B cell (primary cell): ENCODE data around the gene WIF1. TPM values are rescaled to one million over a fixed set of nuclear protein-coding genes. Genes with fewer than 3 reads are reported as not detected.

Experiments used
- ATAC-seq: fragments of 200-7000 bp; cut with Tn5 transposase; one replicate; pipeline ENCODE4 v1.10.0; 2021; ENCODE audit warnings: low read depth, mild to moderate bottlenecking, moderate number of reproducible peaks, moderate library complexity
- CTCF ChIA-PET: fragments of 350-600 bp; sonication (Branson Sonifier 250); formaldehyde crosslinking; loops from one replicate; lab custom pipeline; 2021; ENCODE audit warnings: antibody characterized with exemption, inconsistent platforms; lab: Charles Lee
- POLR2A ChIA-PET: fragments of 350-600 bp; sonication (Branson Sonifier 250); formaldehyde crosslinking; loops from one replicate; lab custom pipeline; 2021; ENCODE audit warnings: antibody characterized with exemption; lab: Charles Lee
- DNase-seq: peaks from one replicate; pipeline ENCODE4 v3.0.0; 2013
- H2AFZ ChIP-seq: 2 replicates; pipeline ENCODE4 v1.6.1; 2012; ENCODE audit warnings: mild to moderate bottlenecking, low read depth, low read length; ENCODE audit not compliant: insufficient read depth, poor library complexity, severe bottlenecking
- H3K27ac ChIP-seq, 2 donors: 1 replicate in 1 of 2; 2 replicates in 1 of 2; pipeline ENCODE4 v1.5.1; 2012 to 2013; ENCODE audit warnings: low read length in 2 of 2, mild to moderate bottlenecking in 2 of 2, moderate library complexity in 1 of 2
- H3K27me3 ChIP-seq, 4 experiments: fragments of 200-600 bp in 1 of 4; sonication (generic) in 1 of 4; replicated peaks in 1 of 4; 1 replicate in 2 of 4; 2 replicates in 2 of 4; pipeline versions ENCODE4 v1.6.1 to v1.7.0; 2013 to 2016; ENCODE audit warnings: low read length in 3 of 4, mild to moderate bottlenecking in 2 of 4, mixed read lengths in 1 of 4, moderate library complexity in 1 of 4; ENCODE audit not compliant: insufficient read depth in 4 of 4, control insufficient read depth in 3 of 4; ENCODE audit errors: control extremely low read depth in 1 of 4
- H3K36me3 ChIP-seq, 2 experiments: replicated peaks in 1 of 2; 1 replicate in 1 of 2; 2 replicates in 1 of 2; pipeline versions ENCODE4 v1.6.1 to v1.7.1; 2013; ENCODE audit warnings: low read length in 1 of 2; ENCODE audit not compliant: insufficient read depth in 2 of 2, control insufficient read depth in 1 of 2; ENCODE audit errors: control extremely low read depth in 1 of 2, extremely low read depth in 1 of 2
- H3K4me1 ChIP-seq, 2 donors: fragments of 200-600 bp in 1 of 2; sonication (generic) in 1 of 2; 1 replicate in 1 of 2; 2 replicates in 1 of 2; pipeline versions ENCODE4 v1.5.1 to v1.6.1; 2013 to 2017; ENCODE audit warnings: low read length in 2 of 2; ENCODE audit not compliant: control insufficient read depth in 2 of 2, insufficient read depth in 2 of 2
- H3K4me2 ChIP-seq: replicated peaks from 2 replicates; pipeline ENCODE3; 2012; ENCODE audit warnings: mild to moderate bottlenecking, low read depth, low read length; ENCODE audit not compliant: poor library complexity, severe bottlenecking
- H3K4me3 ChIP-seq, 5 experiments: fragments of 200-600 bp in 1 of 5; sonication (generic) in 1 of 5; 1 replicate in 3 of 5; 2 replicates in 2 of 5; pipeline versions ENCODE4 v1.5.1 to v1.7.0; 2011 to 2016; ENCODE audit warnings: low read length in 4 of 5, mild to moderate bottlenecking in 4 of 5, low read depth in 2 of 5, control low read depth in 1 of 5, moderate library complexity in 1 of 5; ENCODE audit not compliant: insufficient read depth in 1 of 5; ENCODE audit errors: control extremely low read depth in 1 of 5, extremely low read depth in 1 of 5
- H3K79me2 ChIP-seq: fragments of 200-600 bp; sonication (generic); one replicate; pipeline ENCODE4 v1.6.0; 2016; ENCODE audit warnings: low read length; ENCODE audit not compliant: control insufficient read depth, insufficient read depth
- H3K9ac ChIP-seq: fragments of 200-600 bp; sonication (generic); 2 replicates; pipeline ENCODE4 v1.6.1; 2017; ENCODE audit warnings: mild to moderate bottlenecking, low read length, moderate library complexity
- H3K9me3 ChIP-seq, 3 donors: one replicate each; pipeline versions ENCODE4 v1.6.1 to v1.7.1; 2013; ENCODE audit warnings: low read length in 2 of 3; ENCODE audit not compliant: control insufficient read depth in 2 of 3, insufficient read depth in 1 of 3; ENCODE audit errors: control extremely low read depth in 1 of 3
- H4K20me1 ChIP-seq: 2 replicates; pipeline ENCODE4 v1.6.0; 2012; ENCODE audit warnings: mild to moderate bottlenecking, low read length; ENCODE audit not compliant: insufficient read depth, control insufficient read depth, poor library complexity, severe bottlenecking
- H3K27ac Mint-ChIP-seq: one replicate; pipeline ENCODE4 v1.8.0; 2021; ENCODE audit warnings: mixed read lengths
- H3K27me3 Mint-ChIP-seq: one replicate; pipeline ENCODE4 v1.8.0; 2021; ENCODE audit warnings: mixed read lengths
- H3K4me1 Mint-ChIP-seq: one replicate; pipeline ENCODE4 v1.8.0; 2021; ENCODE audit warnings: mixed read lengths
- H3K4me3 Mint-ChIP-seq: one replicate; pipeline ENCODE4 v1.8.0; 2021; ENCODE audit warnings: mixed read lengths
- H3K9me3 Mint-ChIP-seq: one replicate; pipeline ENCODE4 v1.8.0; 2022; ENCODE audit warnings: mixed read lengths; ENCODE audit not compliant: insufficient read depth
- EZH2 ChIP-seq: IDR thresholded peaks from 2 replicates; pipeline ENCODE4 v1.6.1; 2012; ENCODE audit warnings: borderline replicate concordance, low read depth, mild to moderate bottlenecking, moderate library complexity, low read length; ENCODE audit not compliant: insufficient read depth, poor library complexity, severe bottlenecking
- WGBS: methylation state at CpG from one replicate; pipeline ENCODE4 v1.1.5; 2013; ENCODE audit warnings: missing lambda C conversion rate; ENCODE audit not compliant: insufficient coverage; 5-methylcytosine and 5-hydroxymethylcytosine counted together
- intact Hi-C: fragments of 100-400 bp; cut with micrococcal nuclease; formaldehyde crosslinking; loops from one replicate; pipeline ENCODE4 v1.10.0; 2022
- polyA plus RNA-seq: library from polyadenylated mRNA; depleted of rRNA; stranded (reverse); fragments of >200 nt; gene quantifications from 2 replicates; pipeline ENCODE4 v1.2.3, GENCODE V29; 2012
- total RNA-seq, 2 donors: library from RNA; stranded (reverse); fragments of 120-200 nt in 1 of 2; gene quantifications; 1 replicate in 1 of 2; 2 replicates in 1 of 2; pipeline versions ENCODE4 v1.2.3 to v1.2.4, GENCODE V29; 2013 to 2022
- TF ChIP-seq, protein P1 (sequence below): fragments of 200-600 bp; IDR thresholded peaks from one replicate; pipeline ENCODE4 v1.8.0; 2022; ENCODE audit warnings: antibody characterized with exemption, mild to moderate bottlenecking

WIF1 gene
- total and polyA plus RNA-seq, 2 donors (not counting 1 experiment from before 2014, with no cell fraction given): not detected

DNA sequence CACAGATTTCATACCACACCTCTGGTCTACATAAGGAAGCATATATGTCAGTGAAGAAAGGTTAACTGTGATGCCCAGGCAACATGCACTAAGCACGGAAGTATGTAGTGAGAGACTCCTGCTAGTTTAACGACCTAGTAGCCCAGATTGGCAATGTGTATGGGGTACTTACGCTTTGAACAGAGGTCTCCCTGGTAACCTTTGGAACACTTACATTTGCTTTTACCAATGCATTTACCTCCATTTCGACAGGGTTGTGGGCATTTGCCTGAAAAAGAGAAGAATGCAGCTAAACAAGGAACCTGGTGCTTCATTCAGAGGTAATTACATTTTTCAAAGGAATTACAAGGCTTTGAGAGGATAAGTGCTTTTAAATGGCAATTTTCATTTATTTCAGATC, 65.2 kb downstream of the WIF1 start:
- no peaks in the 10 kb centered on the region for H3K27me3 ChIP-seq
- H3K4me3 ChIP-seq: no peak overlapping the region
- peaks cover 18% of the 10 kb centered on the region for H3K27me3 Mint-ChIP-seq
- no peak overlapping the region for H3K4me2 ChIP-seq
- H3K27ac Mint-ChIP-seq: no peak overlapping the region
- CTCF ChIA-PET: no interaction called here
- H3K27ac ChIP-seq: no peak overlapping the region
- no peaks in the 10 kb centered on the region for H3K79me2 ChIP-seq
- H3K9me3 ChIP-seq: no peaks in the 10 kb centered on the region
- no peaks in the 10 kb centered on the region for H3K9me3 Mint-ChIP-seq
- H3K4me1 ChIP-seq: no peaks in the 10 kb centered on the region
- intact Hi-C loops: no loop called here
- POLR2A ChIA-PET: no interaction called here
- 100% methylated on average over 2 of the region's 4 CpGs for WGBS
- TF ChIP-seq, protein P1, sequence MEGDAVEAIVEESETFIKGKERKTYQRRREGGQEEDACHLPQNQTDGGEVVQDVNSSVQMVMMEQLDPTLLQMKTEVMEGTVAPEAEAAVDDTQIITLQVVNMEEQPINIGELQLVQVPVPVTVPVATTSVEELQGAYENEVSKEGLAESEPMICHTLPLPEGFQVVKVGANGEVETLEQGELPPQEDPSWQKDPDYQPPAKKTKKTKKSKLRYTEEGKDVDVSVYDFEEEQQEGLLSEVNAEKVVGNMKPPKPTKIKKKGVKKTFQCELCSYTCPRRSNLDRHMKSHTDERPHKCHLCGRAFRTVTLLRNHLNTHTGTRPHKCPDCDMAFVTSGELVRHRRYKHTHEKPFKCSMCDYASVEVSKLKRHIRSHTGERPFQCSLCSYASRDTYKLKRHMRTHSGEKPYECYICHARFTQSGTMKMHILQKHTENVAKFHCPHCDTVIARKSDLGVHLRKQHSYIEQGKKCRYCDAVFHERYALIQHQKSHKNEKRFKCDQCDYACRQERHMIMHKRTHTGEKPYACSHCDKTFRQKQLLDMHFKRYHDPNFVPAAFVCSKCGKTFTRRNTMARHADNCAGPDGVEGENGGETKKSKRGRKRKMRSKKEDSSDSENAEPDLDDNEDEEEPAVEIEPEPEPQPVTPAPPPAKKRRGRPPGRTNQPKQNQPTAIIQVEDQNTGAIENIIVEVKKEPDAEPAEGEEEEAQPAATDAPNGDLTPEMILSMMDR: no peak
- TF ChIP-seq EZH2: no peak
- DNase-seq: no peak
- H2AFZ ChIP-seq: no peak overlapping the region
- no peaks in the 10 kb centered on the region for H4K20me1 ChIP-seq
- no peak overlapping the region for H3K4me3 Mint-ChIP-seq
- no peaks in the 10 kb centered on the region for H3K36me3 ChIP-seq
- no peaks in the 10 kb centered on the region for H3K4me1 Mint-ChIP-seq
- no peak for ATAC-seq
- no peak overlapping the region for H3K9ac ChIP-seq

DNA sequence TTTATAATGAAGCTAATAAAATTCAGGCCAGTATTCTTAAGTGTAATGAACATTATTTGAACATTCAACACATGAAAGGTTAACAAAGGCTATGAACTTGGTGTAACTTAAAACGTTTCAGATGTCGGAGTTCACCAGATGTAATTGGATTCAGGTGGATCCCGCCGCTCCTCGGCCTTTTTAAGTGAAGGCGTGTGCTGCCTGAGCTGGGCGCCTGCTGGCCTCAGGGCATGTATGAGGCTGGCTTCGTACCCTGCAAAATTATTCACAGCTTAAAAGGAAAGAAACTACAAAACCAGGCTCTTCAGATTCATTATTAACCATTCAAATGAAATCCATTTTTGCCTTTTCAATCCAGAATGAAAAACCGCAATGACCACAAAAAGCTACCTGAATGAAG, 69.9 kb downstream of the WIF1 start:
- Histone ChIP-seq H3K27ac (no peak overlapping the region), H3K4me1 (no peaks in the 10 kb centered on the region), H3K36me3 (no peaks in the 10 kb centered on the region), H3K79me2 (no peaks in the 10 kb centered on the region), H3K4me2 (no peak overlapping the region), H3K27me3 (peaks cover 0 to 6% (median 0%) of the 10 kb centered on the region in 4 experiments), H3K9me3 (no peaks in the 10 kb centered on the region), H3K9ac (no peak overlapping the region), H3K4me3 (no peak overlapping the region), H4K20me1 (no peaks in the 10 kb centered on the region), H2AFZ (no peak overlapping the region)
- ChIA-PET POLR2A (no interaction called here), CTCF (no interaction called here)
- Mint-ChIP-seq H3K9me3 (no peaks in the 10 kb centered on the region), H3K27ac (no peak overlapping the region), H3K27me3 (peaks cover 30% of the 10 kb centered on the region), H3K4me1 (no peaks in the 10 kb centered on the region), H3K4me3 (no peak overlapping the region)
- intact Hi-C loops: no loop called here
- no peak for DNase-seq
- TF ChIP-seq EZH2: no peak
- TF ChIP-seq, protein P1: no peak
- ATAC-seq: no peak
- WGBS: 93% methylated on average over 7 of the region's 9 CpGs
